NB4 (cell line): ENCODE measurements around the gene YTHDF2.
"Not testable (repeated sequence)": the region's sequence is repeated elsewhere in the genome, so short reads cannot be mapped to it uniquely, and the experiment has no call there.

Experiments used
- DNase-seq: peaks from one replicate; pipeline ENCODE4 v3.0.0; 2010; ENCODE audit warnings: low read depth
- H3K4me3 ChIP-seq: one replicate; pipeline ENCODE4 v1.5.1; 2011; ENCODE audit warnings: mild to moderate bottlenecking, low read depth, low read length, moderate library complexity
- MAX ChIP-seq: IDR thresholded peaks from 2 replicates; pipeline ENCODE4 v1.6.1; 2011; ENCODE audit warnings: low read depth, low read length
- MYC ChIP-seq: IDR thresholded peaks from 2 replicates; pipeline ENCODE4 v1.6.1; 2011; ENCODE audit warnings: low read depth, low read length
- POLR2A ChIP-seq: IDR thresholded peaks from 2 replicates; pipeline ENCODE4 v1.6.1; 2011; ENCODE audit warnings: mild to moderate bottlenecking; ENCODE audit not compliant: insufficient read length; ENCODE audit errors: extremely low read depth
- TF ChIP-seq, protein P1 (sequence below): IDR thresholded peaks from one replicate; pipeline ENCODE4 v1.5.1; 2012; ENCODE audit warnings: low read depth, low read length

Gene YTHDF2

GRCh38 chr1:28783363-28783762 lies 46.6 kb downstream of the YTHDF2 start:
- TF ChIP-seq MAX (no peak), MYC (no peak), POLR2A (no peak)
- TF ChIP-seq, protein P1, sequence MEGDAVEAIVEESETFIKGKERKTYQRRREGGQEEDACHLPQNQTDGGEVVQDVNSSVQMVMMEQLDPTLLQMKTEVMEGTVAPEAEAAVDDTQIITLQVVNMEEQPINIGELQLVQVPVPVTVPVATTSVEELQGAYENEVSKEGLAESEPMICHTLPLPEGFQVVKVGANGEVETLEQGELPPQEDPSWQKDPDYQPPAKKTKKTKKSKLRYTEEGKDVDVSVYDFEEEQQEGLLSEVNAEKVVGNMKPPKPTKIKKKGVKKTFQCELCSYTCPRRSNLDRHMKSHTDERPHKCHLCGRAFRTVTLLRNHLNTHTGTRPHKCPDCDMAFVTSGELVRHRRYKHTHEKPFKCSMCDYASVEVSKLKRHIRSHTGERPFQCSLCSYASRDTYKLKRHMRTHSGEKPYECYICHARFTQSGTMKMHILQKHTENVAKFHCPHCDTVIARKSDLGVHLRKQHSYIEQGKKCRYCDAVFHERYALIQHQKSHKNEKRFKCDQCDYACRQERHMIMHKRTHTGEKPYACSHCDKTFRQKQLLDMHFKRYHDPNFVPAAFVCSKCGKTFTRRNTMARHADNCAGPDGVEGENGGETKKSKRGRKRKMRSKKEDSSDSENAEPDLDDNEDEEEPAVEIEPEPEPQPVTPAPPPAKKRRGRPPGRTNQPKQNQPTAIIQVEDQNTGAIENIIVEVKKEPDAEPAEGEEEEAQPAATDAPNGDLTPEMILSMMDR, result no peak
- H3K4me3 ChIP-seq, result no peak overlapping the region
- DNase-seq, result no peak

DNA sequence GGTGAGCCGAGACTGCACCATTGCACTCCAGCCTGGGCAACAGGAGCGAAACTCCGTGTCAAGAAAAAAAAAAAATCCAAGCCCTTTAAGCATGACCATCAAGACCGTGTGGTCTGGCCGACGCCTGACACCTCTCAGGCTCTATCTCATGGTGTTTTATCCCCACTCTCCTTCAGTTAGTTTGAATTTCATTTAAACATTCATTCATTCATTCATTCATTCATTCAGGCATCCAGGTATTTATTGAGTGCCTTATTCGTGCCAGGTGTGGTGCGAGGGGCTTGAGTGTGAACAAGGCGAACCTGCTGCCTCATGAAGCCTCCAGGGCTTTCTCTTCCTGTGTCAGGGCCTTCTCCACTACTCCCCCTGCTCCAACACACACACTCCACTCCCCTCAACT lies 52.7 kb downstream of the YTHDF2 start:
- no peak overlapping the region for H3K4me3 ChIP-seq
- TF ChIP-seq MYC, result no peak
- TF ChIP-seq, protein P1, result no peak
- no peak for TF ChIP-seq MAX
- no peak for TF ChIP-seq POLR2A
- no peak for DNase-seq

GRCh38 chr1:28789816-28790215 lies 53.1 kb downstream of the YTHDF2 start:
- DNase-seq, result no peak
- no peak for TF ChIP-seq MYC
- no peak for TF ChIP-seq POLR2A
- TF ChIP-seq, protein P1, result no peak
- no peak for TF ChIP-seq MAX
- H3K4me3 ChIP-seq, result no peak overlapping the region

GRCh38 chr1:28790377-28791035 lies 53.8 kb downstream of the YTHDF2 start:
- TF ChIP-seq MYC, result no peak
- TF ChIP-seq, protein P1, result no peak
- TF ChIP-seq POLR2A, result no peak
- no peak for TF ChIP-seq MAX
- DNase-seq, result peak; percentile 21
- H3K4me3 ChIP-seq, result no peak overlapping the region

DNA sequence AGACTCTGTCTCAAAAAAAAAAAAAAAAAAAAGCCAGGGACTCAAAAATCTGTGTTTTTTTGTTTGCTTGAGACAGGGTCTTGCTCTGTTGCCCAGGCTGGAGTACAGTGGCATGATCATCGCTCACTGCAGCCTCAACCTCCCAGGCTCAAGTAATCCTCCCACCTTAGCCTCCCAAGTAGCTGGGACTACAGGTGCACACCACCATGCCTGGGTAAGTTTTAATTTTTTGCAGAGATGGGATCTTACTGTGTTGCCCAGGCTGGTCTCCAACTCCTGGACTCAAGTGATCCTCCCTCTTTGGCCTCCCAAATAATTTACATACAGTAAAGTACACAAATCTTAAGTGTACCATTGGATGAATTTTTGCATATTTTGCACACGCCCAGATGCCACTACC lies 55.2 kb downstream of the YTHDF2 start:
- not testable (repeated sequence) for H3K4me3 ChIP-seq, DNase-seq

DNA sequence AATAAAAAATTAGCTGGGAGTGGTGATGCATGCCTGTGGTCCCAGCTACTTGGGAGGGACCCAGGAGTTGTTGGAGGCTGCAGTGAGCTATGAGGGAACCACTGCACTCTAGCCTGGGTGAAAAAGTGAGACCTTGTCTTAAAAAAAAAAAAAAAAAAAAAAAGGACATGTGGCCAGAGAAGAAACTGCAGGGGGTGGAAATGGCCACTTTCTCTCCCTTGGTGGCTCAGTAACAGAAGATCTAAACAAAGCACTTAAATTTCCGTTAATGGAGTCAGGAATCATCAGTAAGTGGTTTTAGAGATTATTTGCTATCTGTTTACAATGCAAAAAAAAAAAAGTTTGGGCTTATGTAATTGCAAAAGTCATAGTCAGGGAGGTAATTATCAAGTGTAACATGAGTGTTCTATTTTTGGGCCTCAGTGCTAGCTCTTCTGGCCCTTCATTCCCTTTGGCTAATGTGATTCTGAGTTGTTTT lies 55.9 kb downstream of the YTHDF2 start:
- no peak for DNase-seq
- TF ChIP-seq MYC, result no peak
- TF ChIP-seq, protein P1, result no peak
- no peak for TF ChIP-seq POLR2A
- no peak overlapping the region for H3K4me3 ChIP-seq

DNA sequence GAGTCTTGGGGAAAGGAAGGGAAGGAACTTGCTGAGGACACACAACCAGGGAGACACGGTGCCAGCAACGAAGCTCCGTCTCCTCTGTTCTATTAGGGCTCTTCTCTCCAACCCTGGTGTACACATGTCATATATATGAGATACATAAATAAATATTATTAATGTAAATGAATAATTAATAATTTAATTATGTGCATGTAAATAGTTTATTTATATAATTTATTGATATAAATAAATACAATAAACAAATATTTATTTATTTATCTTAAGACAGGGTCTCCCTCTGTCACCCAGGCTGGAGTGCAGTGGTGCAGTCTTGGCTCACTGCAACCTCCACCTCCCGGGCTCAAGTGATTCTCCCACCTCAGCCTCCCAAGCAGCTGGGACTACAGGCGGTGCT lies 57.8 kb downstream of the YTHDF2 start:
- not testable (repeated sequence) for H3K4me3 ChIP-seq, DNase-seq
